Measurements from ENCODE around the gene SPOCK1.

DNA sequence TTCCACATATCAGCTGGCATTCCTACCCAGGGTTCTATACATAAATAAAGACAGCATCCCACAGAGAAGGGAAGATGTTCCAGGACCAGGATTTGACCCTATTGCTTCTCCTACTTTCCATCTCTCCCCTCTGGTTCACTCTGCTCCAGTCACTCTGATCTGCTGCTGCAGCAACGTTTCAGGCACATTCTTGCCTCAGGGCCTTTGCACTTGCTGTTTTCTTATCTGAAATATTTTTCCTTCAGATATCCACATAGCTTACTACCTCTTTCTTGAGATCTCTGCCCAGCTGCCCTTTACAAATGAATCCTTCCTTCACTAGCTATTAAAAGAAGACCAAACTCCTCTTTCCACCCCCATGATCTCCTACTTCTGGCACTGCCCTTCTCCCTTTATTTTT, 204.5 kb downstream of the SPOCK1 start:
- TF ChIP-seq, protein P1, sequence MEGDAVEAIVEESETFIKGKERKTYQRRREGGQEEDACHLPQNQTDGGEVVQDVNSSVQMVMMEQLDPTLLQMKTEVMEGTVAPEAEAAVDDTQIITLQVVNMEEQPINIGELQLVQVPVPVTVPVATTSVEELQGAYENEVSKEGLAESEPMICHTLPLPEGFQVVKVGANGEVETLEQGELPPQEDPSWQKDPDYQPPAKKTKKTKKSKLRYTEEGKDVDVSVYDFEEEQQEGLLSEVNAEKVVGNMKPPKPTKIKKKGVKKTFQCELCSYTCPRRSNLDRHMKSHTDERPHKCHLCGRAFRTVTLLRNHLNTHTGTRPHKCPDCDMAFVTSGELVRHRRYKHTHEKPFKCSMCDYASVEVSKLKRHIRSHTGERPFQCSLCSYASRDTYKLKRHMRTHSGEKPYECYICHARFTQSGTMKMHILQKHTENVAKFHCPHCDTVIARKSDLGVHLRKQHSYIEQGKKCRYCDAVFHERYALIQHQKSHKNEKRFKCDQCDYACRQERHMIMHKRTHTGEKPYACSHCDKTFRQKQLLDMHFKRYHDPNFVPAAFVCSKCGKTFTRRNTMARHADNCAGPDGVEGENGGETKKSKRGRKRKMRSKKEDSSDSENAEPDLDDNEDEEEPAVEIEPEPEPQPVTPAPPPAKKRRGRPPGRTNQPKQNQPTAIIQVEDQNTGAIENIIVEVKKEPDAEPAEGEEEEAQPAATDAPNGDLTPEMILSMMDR (IDR thresholded peaks at IDR 0.05), result no peak
- no peak for TF ChIP-seq POLR2A (IDR thresholded peaks at IDR 0.05; ENCODE audit: low read length)
- TF ChIP-seq, protein P2, sequence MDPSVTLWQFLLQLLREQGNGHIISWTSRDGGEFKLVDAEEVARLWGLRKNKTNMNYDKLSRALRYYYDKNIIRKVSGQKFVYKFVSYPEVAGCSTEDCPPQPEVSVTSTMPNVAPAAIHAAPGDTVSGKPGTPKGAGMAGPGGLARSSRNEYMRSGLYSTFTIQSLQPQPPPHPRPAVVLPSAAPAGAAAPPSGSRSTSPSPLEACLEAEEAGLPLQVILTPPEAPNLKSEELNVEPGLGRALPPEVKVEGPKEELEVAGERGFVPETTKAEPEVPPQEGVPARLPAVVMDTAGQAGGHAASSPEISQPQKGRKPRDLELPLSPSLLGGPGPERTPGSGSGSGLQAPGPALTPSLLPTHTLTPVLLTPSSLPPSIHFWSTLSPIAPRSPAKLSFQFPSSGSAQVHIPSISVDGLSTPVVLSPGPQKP (IDR thresholded peaks at IDR 0.05; ENCODE audit: low read depth, low read length), result no peak
- TF ChIP-seq, protein P3, sequence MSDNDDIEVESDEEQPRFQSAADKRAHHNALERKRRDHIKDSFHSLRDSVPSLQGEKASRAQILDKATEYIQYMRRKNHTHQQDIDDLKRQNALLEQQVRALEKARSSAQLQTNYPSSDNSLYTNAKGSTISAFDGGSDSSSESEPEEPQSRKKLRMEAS (IDR thresholded peaks at IDR 0.05), result no peak
- no peak for TF ChIP-seq EP300 (IDR thresholded peaks at IDR 0.05)
- no peak for TF ChIP-seq SMC3 (IDR thresholded peaks at IDR 0.05)
- no peak for TF ChIP-seq HDAC2 (IDR thresholded peaks at IDR 0.05)
